Fibroblast of villous mesenchyme (primary cell): Measurements from ENCODE around the gene LGALS7. TPM values are rescaled to one million over a fixed set of nuclear protein-coding genes. Genes with fewer than 3 reads are reported as not detected.

Experiments used
- DNase-seq: peaks from one replicate; pipeline ENCODE4 v3.0.0-alpha.2; 2010; ENCODE audit warnings: low read depth
- H3K4me3 ChIP-seq: 2 replicates; pipeline ENCODE4 v1.5.1; 2011; ENCODE audit warnings: low read depth, mild to moderate bottlenecking, low read length
- total RNA-seq: library from RNA; depleted of rRNA; stranded (reverse); fragments of >200 nt; gene quantifications from 2 replicates; pipeline ENCODE4 v1.2.3, GENCODE V29; 2012
- TF ChIP-seq, protein P1 (sequence below): IDR thresholded peaks from 2 replicates; pipeline ENCODE4 v1.5.1; 2012; ENCODE audit warnings: low read depth, mild to moderate bottlenecking, low read length; ENCODE audit not compliant: insufficient read depth

Gene LGALS7
- total RNA-seq, 1 donor, result not detected

DNA sequence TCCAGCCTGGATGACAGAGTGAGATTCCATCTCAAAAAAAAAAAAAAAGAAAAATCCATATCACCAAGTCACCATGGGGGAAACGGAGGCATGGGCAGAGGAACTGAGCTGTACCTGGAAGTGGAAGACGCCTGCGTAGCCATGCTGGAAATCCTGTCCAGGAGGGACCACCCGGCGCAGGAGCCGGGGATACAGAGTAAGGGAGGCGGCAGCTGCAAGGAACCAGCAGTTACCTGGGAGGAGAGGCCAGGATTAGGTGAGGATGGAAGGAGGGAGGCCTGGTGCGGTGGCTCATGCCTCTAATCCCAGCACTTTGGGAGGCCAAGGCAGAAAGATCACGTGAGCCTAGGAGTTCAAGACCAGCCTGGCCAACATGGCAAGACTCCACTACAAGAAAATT lies 31.0 kb downstream of the LGALS7 start:
- TF ChIP-seq, protein P1, sequence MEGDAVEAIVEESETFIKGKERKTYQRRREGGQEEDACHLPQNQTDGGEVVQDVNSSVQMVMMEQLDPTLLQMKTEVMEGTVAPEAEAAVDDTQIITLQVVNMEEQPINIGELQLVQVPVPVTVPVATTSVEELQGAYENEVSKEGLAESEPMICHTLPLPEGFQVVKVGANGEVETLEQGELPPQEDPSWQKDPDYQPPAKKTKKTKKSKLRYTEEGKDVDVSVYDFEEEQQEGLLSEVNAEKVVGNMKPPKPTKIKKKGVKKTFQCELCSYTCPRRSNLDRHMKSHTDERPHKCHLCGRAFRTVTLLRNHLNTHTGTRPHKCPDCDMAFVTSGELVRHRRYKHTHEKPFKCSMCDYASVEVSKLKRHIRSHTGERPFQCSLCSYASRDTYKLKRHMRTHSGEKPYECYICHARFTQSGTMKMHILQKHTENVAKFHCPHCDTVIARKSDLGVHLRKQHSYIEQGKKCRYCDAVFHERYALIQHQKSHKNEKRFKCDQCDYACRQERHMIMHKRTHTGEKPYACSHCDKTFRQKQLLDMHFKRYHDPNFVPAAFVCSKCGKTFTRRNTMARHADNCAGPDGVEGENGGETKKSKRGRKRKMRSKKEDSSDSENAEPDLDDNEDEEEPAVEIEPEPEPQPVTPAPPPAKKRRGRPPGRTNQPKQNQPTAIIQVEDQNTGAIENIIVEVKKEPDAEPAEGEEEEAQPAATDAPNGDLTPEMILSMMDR, result no peak
- DNase-seq, result no peak
- H3K4me3 ChIP-seq, result no peak overlapping the region

DNA sequence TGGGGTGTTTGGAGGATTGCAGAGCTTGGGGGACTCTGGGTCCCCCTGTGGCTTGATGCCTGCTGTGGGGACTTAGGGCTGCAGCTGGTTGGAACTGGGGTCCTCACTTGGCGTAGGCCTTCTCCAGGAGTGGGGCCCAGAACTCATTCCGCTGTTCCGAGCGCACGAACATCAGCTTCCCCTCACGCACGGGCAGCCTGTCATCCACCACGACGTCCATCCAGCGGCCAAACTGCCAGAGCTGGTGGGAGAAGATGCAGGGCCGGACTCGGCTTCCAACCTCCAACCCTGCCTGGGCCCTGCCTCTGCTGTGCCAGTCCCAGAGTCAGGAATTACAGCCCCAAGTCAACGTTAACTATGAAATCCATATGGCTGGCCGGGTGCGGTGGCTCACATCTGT lies 31.6 kb downstream of the LGALS7 start:
- TF ChIP-seq, protein P1, result no peak
- no peak for DNase-seq
- H3K4me3 ChIP-seq, result no peak overlapping the region

DNA sequence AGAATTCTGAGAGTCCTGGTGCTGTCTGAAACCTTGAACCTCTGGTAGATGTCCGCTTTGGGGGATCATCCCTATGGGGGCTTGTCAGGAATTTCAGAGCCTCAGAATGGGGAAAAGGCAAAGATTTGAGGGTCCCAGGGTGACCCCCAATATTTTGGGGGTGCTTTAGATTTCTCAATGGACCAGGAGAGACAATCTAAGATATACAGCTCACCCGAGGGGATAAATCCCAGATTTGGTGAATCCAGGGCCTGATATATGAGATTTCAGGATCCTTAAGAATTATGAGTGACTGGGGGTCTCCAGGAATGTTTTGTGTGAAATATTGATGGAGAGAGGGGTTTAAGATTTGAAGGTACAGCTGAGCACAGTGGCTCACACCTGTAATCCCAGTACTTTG lies 32.4 kb downstream of the LGALS7 start:
- H3K4me3 ChIP-seq, result no peak overlapping the region
- TF ChIP-seq, protein P1, result no peak
- no peak for DNase-seq

DNA sequence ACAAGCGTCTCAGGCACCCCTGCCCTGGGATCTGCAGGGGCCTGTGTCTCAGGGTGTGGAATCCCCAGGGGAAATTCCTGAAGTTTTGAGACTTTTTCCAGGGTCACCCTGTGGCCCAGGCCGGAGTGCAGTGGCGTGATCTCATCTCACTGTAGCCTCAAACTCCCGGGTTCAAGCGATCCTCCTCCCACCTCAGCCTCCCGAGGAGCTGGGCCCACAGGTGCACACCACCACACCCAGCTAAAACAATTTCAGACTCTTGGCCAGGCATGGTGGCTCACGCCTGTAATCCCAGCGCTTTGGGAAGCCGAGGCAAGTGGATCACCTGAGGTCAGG lies 33.1 kb downstream of the LGALS7 start:
- TF ChIP-seq, protein P1, result no peak
- H3K4me3 ChIP-seq, result no peak overlapping the region
- no peak for DNase-seq

DNA sequence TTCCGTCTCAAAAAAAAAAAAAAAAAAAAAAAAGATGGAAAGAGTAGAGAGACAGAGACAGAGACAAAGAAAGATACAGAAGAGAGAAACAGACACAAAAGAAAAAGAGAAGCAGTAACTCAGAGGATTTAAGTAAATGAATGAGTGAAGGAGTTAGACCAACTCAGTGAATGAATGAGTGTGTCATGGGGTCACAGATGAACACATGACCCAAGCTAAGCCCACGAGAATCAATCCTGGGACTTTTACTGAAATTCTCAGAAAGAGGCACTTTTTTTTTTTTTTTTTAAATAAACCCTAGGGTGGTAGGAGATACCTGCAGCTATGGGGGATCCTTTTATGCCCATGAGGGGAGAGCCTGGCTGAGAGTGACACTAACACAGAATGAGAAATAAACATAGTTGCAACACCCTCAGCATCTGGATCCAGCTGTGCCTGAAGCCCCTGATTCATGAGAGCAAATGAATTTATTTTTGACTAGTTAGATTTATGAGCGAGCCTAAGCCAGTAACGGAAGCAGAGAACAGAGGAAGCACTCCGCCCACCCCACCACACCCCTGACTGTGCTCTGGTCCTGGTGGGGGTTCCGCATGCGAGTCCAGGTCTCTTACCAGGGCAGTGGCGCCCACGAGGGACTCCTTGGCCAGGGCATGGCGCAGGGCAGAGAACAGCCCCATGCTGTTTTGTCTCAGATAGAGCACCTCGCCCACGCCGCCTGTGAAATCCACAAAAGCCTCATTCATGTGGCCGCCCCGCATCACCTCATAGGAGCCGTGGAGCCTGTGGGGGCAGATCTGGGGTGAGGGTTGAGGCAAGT lies 33.7 kb downstream of the LGALS7 start:
- TF ChIP-seq, protein P1, result no peak
- no peak for DNase-seq
- no peak overlapping the region for H3K4me3 ChIP-seq

DNA sequence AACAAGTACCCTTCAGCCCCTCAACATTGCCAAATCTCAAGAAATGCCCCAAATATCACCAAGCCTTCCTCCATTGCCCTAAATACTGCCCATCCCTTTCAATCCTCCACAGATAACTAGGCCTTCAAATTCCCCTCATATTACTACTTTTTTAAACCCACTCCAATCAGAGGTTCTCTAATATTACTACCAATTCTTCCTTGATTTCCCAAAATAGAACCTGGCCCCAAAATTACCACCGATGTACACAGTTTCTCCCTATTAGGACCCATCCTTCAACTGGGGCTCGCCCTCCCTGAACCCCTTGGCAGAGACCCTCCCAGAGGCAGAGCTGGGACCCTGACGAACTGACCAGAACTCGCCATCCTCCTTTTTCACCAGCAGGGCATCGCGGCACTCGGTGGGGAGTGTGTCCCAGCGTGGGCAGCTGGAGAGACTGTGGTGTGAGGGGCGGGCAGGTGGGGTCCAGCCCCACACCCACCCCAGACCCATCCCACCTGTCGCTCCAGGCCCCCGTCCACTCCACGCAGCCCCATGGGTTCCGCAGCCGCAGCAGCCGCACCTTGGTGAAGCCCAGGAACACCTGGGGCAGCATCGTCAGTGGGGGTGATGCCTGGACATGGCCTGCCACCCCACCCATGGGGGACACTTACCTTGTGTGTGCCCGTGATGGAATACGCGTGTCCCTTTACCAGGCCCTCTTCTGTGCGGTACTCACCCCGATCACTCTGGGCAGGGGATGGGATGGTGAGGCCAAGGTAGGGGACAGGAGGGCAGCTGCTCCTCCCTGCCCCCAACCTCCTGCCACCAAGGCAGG lies 35.2 kb downstream of the LGALS7 start:
- H3K4me3 ChIP-seq, result no peak overlapping the region
- TF ChIP-seq, protein P1, result no peak
- no peak for DNase-seq
